ENCODE results near the gene RNF13.

The RNF13 gene, protein sequence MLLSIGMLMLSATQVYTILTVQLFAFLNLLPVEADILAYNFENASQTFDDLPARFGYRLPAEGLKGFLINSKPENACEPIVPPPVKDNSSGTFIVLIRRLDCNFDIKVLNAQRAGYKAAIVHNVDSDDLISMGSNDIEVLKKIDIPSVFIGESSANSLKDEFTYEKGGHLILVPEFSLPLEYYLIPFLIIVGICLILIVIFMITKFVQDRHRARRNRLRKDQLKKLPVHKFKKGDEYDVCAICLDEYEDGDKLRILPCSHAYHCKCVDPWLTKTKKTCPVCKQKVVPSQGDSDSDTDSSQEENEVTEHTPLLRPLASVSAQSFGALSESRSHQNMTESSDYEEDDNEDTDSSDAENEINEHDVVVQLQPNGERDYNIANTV

GRCh38 chr3:149812606-149813366 lies at the start of gene RNF13:
TSS of gene RNF13 (plus strand) at chr3:149813215. CDS start at chr3:149846027, 32,812 bp downstream.
- peak; percentile 96 for DNase-seq

DNA sequence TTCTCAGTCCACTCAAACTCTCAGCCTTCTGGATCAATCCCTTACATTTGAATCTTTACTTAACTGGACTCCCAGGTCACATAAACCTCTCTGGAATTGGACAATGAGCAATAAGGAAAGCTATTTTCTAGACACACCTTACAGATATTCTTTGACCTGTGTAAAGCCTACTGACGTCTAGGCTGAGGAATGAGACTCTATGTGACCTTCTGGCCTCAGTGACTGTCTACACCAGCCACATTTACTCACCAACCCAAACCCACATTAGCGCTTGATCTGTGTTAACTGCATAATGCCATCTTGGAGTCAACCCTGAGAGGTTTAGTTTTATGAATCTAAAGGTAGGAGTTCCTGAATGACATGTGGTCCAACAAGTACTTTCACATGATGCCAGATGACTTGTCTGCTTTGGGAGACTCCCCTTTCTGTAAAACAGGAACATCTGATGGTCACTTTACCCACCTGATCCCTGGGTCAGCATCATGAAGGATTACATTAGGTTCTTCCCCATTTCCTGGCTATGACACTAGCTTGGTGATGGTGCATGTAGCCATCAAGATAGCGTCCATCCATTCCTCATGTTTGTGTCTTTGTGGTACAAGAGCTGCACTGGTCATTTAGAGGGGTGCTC lies 49.3 kb upstream of the RNF13 start:
- no peak for DNase-seq

GRCh38 chr3:149764302-149764701 lies 48.7 kb upstream of the RNF13 start:
- DNase-seq = no peak

GRCh38 chr3:149765762-149766334 lies 47.2 kb upstream of the RNF13 start:
- DNase-seq = no peak

GRCh38 chr3:149767720-149768119 lies 45.3 kb upstream of the RNF13 start:
- DNase-seq = no peak

- no peak for DNase-seq
Observed at GRCh38 chr3:149768704-149769103, 44.3 kb upstream of the RNF13 start.

DNA sequence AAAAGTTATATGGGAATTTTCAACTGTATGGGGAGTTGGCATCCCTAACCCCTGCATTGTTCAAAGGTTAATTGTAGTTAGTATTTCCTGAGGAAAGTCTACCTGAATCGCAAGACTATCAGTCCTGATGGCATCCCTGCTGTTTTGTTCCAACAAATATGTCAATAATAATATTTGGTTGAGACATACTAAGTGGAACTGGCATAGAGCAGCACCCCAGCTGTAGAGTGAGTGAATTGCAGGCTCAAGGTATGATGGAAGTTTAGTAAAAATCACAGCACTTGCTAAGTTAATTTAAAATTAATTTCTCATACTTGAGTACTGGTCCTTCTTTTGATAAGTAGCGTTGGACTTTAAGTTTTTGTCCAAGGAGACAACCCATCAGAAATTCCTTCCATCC lies 42.8 kb upstream of the RNF13 start:
- no peak for DNase-seq

DNA sequence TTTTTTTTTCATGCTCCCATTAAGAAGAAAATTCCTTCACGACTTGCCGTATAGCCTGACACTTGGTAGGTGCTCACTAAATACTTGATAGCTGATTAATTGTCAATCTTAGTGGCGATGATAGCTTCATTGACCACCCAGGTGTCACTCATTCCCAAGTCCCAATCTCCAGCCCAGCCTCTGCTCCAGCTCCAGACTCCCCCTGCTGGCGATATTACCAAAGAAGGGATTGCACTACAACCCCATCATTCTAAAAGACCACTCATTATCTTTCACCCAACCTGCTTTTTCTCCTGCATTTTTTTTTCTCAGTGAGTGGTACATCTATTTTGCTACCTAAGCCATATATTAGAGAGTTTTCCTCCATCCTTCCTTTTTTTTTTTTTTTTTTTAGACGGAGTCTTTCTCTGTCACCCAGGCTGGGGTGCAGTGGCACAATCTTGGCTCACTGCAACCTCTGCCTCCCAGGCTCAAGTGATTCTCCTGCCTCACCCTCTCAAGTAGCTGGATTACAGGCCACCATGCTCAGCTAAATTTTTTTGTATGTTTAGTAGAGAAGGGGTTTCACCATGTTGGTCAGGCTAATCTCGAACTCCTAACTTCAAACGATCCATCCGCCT lies 41.3 kb upstream of the RNF13 start:
- peak; percentile 43 for DNase-seq

- no peak for DNase-seq
Observed at GRCh38 chr3:149772861-149773260, 40.2 kb upstream of the RNF13 start.

- DNase-seq = no peak
Observed at GRCh38 chr3:149776170-149776569, 36.8 kb upstream of the RNF13 start.

DNA sequence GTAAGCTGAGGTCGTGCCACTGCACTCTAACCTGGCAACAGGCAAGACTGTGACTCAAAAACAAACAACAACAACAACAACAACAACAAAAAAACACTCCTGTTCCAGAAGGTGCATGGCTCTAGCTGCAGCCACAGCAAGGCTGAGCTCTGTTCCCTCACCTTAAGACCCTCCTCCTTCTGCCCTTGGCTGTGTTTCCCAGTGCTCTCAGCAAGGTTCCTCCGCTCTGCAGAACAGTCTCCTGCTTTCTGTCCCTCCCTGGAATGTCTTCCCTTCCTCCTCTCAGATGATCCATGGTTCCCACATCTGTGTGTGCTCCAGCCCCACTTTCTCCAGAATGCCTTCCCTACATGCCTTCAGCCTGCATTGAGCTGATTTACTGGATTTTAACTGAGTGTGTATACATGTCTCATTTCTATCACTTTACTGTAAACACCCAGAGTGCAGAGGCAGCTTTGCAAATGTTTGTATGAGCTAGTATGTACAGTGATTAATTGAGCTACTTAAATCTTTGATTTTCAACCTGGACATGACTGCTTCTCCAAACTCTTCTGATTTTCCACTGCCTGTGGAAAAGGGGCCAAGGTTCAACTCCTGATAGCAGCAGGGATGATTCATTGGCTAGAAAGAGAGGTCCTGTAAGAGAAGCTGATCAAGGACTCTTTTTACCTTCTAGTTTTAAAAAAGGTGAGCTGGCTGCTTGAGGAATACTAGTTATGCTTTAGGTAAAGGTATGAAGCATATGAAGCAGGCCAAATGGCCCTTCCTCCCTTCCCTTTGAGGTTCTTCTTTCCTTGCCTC lies 35.4 kb upstream of the RNF13 start:
- no peak for DNase-seq

DNA sequence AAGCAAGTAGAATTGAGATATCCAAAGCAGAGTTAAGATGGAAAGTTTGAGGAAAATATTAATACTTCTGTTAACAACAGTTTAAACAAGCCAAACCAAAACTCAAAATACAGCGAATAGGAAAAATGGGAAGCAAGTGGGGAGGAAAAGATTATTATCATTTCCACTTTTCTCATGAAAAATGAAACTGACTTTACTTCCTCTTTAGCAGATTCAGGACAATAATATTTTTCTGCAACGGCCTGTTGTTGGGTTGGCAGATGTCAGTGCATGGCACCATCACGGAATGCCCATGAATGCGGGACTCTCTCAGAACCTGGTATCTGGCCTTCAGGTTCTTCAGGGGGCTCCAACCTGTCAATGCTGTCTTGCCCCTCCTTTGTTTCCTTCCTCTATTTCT lies 31.8 kb upstream of the RNF13 start:
- DNase-seq = no peak

GRCh38 chr3:149781741-149782140 lies 31.3 kb upstream of the RNF13 start:
- DNase-seq = no peak

GRCh38 chr3:149783576-149783975 lies 29.4 kb upstream of the RNF13 start:
- no peak for DNase-seq

GRCh38 chr3:149784064-149784704 lies 28.8 kb upstream of the RNF13 start:
- DNase-seq = no peak

- DNase-seq = no peak
Observed at GRCh38 chr3:149790268-149790667, 22.7 kb upstream of the RNF13 start.

- DNase-seq = no peak
Observed at GRCh38 chr3:149790698-149791097, 22.3 kb upstream of the RNF13 start.

DNA sequence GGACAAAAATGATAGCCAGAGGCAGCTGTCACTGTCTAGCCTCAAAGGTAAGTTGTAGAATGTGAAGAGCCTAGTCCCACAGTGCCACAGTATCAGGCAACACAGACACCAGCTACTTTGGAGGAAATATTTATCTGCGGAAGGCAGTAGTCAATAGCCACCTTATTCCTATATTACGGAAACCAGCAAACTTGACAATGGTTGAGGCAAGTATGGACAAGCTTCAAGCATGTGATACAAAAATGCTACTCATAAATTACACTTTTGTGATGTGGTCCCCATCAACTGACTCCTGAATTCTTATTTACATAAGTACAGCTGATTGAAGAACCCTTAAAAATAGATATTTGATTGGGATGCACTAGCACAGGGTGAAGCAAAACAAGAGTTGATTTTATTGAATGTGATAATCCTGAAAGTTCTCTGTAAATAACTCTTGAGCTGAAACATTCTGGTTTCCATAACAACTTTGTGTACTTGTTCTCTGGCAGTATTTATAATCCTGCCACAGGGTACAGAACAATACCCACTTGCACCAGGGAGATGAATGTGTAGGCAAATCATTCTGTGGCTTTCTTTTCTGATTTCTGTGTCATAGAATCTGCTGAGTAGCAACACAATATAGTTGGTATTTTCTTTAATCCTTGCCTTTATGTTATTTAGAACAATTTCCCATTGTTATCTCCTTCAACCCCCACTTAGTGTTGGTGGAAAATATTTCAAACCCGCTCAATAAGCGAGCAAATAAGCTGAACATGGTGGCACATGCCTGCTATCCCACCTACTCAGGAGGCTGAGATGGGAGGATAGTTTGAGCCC lies 20.4 kb upstream of the RNF13 start, which contains the start of gene ANKUB1:
ANKUB1 (minus strand) TSS at position 103 of the 819 bp plus-strand sequence. CDS start 188 bp downstream, outside the sequence.
- DNase-seq = no peak

- no peak for DNase-seq
Observed at GRCh38 chr3:149796026-149796425, 17.0 kb upstream of the RNF13 start.

- no peak for DNase-seq
Observed at GRCh38 chr3:149800693-149801092, 12.3 kb upstream of the RNF13 start.

Data from left hindlimb (tissue), 1 donor.